ENCODE results near the gene PEX10.

PEX10 gene

GRCh38 chr1:2452201-2452931 lies 40.0 kb upstream of the PEX10 start:
- Histone ChIP-seq H3K27me3 (ENCODE audit: control insufficient read depth in 1 of 2, insufficient read depth in 2 of 2, low read length in 2 of 2) (peaks cover 14 to 30% of the 10 kb centered on the region in 2 donors), H3K4me3 (ENCODE audit: low read length in 2 of 2) (no peak overlapping the region), H3K36me3 (ENCODE audit: control insufficient read depth in 2 of 2, insufficient read depth in 2 of 2, low read length in 2 of 2) (no peaks in the 10 kb centered on the region), H3K9me3 (ENCODE audit: control insufficient read depth in 2 of 2, low read length in 2 of 2) (no peaks in the 10 kb centered on the region), H3K4me1 (ENCODE audit: control insufficient read depth, insufficient read depth, low read length) (no peaks in the 10 kb centered on the region), H3K9ac (ENCODE audit: low read length in 2 of 2) (no peak overlapping the region), H3K27ac (ENCODE audit: low read length) (no peak overlapping the region)

DNA sequence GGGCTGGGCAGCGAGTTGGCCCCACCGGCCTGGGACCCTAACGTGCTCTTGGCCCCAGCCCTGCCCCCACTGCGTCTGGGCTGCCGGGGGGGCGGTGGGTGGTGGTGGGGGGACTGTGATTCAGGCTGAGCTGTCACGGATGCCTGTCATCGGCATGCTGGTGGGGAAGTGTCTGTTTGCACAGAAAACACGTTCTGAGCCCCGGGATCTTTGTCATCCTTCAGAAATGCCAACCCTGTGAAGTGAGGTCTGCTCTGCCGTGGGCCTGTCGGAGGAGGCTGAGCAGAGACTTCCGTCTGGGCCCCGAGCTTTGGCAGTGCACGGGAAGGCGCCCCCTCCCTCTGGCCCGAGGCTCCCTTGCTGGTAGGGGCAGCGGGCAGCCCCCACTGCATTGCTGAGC lies 39.4 kb upstream of the PEX10 start:
- H3K27me3 ChIP-seq (ENCODE audit: control insufficient read depth in 1 of 2, insufficient read depth in 2 of 2, low read length in 2 of 2), result peaks cover 16 to 34% of the 10 kb centered on the region in 2 donors
- no peaks in the 10 kb centered on the region for H3K9me3 ChIP-seq (ENCODE audit: control insufficient read depth in 2 of 2, low read length in 2 of 2)
- no peaks in the 10 kb centered on the region for H3K4me1 ChIP-seq (ENCODE audit: control insufficient read depth, insufficient read depth, low read length)
- no peak overlapping the region for H3K27ac ChIP-seq (ENCODE audit: low read length)
- no peak overlapping the region for H3K4me3 ChIP-seq (ENCODE audit: low read length in 2 of 2)
- H3K36me3 ChIP-seq (ENCODE audit: control insufficient read depth in 2 of 2, insufficient read depth in 2 of 2, low read length in 2 of 2), result no peaks in the 10 kb centered on the region
- H3K9ac ChIP-seq (ENCODE audit: low read length in 2 of 2), result no peak overlapping the region

DNA sequence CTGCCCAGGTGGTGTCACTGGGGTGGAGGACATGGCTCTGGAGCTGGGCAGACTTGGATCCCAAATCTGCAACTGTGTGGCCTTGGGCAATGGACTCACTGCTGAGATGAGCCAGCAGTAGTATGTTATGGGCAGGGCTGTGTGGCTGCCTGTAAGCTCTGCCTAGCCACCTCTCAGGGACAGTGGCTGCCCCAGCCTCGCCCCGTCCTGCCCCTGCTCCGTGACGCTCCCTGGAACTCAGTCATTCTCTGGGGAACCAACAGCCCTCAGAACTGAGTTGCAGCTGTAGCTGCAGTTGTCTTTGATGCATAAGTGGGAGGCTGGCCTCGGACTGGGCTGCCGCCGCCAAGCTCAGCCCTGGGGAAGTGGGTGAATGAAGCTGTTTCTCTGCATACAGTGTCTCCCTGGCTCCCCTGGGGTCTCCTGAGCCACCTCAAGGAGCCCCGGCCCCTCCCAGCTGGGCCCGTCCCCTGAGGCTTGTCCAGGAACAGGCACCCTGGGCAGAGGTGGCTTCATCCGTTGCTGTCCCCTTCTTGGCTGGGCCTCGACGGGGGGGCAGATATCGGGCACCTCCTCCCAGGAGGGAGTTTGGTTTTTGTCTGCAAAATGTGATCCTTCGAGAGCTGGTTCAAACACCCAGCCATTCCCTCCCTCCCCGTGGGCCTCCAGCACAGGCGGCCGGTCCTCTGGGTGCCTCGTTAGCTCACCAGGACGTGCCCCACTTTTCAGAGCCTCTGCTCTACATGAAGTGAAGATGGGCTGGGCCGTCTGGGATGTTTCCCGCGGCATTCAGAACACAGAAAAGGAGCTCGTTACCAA lies 37.5 kb upstream of the PEX10 start:
- no peak overlapping the region for H3K27ac ChIP-seq (ENCODE audit: low read length)
- no peaks in the 10 kb centered on the region for H3K36me3 ChIP-seq (ENCODE audit: control insufficient read depth in 2 of 2, insufficient read depth in 2 of 2, low read length in 2 of 2)

GRCh38 chr1:2448098-2448445 lies 35.7 kb upstream of the PEX10 start:
- Histone ChIP-seq H3K9me3 (ENCODE audit: control insufficient read depth in 2 of 2, low read length in 2 of 2) (no peaks in the 10 kb centered on the region), H3K27me3 (ENCODE audit: control insufficient read depth in 1 of 2, insufficient read depth in 2 of 2, low read length in 2 of 2) (peaks cover 18 to 33% of the 10 kb centered on the region in 2 donors), H3K4me1 (ENCODE audit: control insufficient read depth, insufficient read depth, low read length) (no peaks in the 10 kb centered on the region), H3K4me3 (ENCODE audit: low read length in 2 of 2) (no peak overlapping the region), H3K36me3 (ENCODE audit: control insufficient read depth in 2 of 2, insufficient read depth in 2 of 2, low read length in 2 of 2) (no peaks in the 10 kb centered on the region), H3K9ac (ENCODE audit: low read length in 2 of 2) (no peak overlapping the region), H3K27ac (ENCODE audit: low read length) (no peak overlapping the region)

More for the DNA sequence above, 37.5 kb upstream of the PEX10 start:
- Histone ChIP-seq H3K4me3 (ENCODE audit: low read length in 2 of 2) (no peak overlapping the region), H3K27me3 (ENCODE audit: control insufficient read depth in 1 of 2, insufficient read depth in 2 of 2, low read length in 2 of 2) (peaks cover 21 to 33% of the 10 kb centered on the region in 2 donors), H3K9ac (ENCODE audit: low read length in 2 of 2) (no peak overlapping the region), H3K9me3 (ENCODE audit: control insufficient read depth in 2 of 2, low read length in 2 of 2) (no peaks in the 10 kb centered on the region), H3K4me1 (ENCODE audit: control insufficient read depth, insufficient read depth, low read length) (no peaks in the 10 kb centered on the region)

DNA sequence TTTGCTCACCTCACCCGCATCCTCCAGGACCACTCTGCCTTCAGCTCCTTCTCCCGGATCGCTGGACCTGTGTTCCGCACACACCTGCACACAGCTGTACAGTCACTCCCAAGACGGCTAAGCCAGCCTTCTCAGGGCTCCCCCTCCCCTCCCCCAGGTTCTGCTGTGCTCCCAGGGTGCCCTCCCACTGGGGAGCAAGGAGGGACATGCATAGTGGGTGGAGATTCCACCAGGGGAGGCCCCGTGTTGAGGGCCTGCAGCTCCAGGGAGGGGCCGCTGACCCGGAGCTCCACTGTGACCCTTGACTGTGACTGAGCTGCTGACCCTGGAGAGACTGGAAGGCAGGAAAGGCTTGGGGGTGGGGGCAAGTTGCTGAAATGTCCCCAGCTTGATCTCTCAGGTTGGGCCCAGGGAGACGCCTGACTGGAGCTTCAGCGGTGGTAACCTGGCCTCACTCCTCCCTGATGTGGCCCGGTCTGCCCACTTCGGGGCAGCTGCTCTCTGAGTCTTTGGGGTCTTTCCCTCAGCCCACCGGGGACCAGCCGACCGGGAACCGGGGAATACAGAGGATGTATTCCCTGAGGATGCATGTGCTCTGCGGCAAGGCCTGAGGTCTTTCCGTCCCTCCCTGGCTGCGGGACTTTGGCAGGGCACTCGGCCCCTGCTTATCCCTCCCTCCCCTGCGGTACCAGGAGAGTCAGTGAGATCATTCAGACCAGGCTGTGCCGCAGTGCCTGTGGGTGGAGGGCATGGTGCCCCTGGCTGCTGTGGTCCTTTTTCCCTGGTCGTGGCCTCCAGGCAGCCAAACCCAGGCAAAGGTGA lies 35.1 kb upstream of the PEX10 start:
- H3K4me1 ChIP-seq (ENCODE audit: control insufficient read depth, insufficient read depth, low read length), result no peaks in the 10 kb centered on the region

GRCh38 chr1:2446861-2447260 lies 34.5 kb upstream of the PEX10 start:
- H3K27me3 ChIP-seq (ENCODE audit: control insufficient read depth in 1 of 2, insufficient read depth in 2 of 2, low read length in 2 of 2), result peaks cover 24 to 39% of the 10 kb centered on the region in 2 donors
- no peaks in the 10 kb centered on the region for H3K36me3 ChIP-seq (ENCODE audit: control insufficient read depth in 2 of 2, insufficient read depth in 2 of 2, low read length in 2 of 2)
- no peak overlapping the region for H3K4me3 ChIP-seq (ENCODE audit: low read length in 2 of 2)
- no peaks in the 10 kb centered on the region for H3K4me1 ChIP-seq (ENCODE audit: control insufficient read depth, insufficient read depth, low read length)
- H3K9me3 ChIP-seq (ENCODE audit: control insufficient read depth in 2 of 2, low read length in 2 of 2), result no peaks in the 10 kb centered on the region
- H3K27ac ChIP-seq (ENCODE audit: low read length), result no peak overlapping the region
- H3K9ac ChIP-seq (ENCODE audit: low read length in 2 of 2), result no peak overlapping the region

More for the DNA sequence above, 35.1 kb upstream of the PEX10 start:
- no peaks in the 10 kb centered on the region for H3K36me3 ChIP-seq (ENCODE audit: control insufficient read depth in 2 of 2, insufficient read depth in 2 of 2, low read length in 2 of 2)
- H3K27ac ChIP-seq (ENCODE audit: low read length), result no peak overlapping the region
- H3K4me3 ChIP-seq (ENCODE audit: low read length in 2 of 2), result no peak overlapping the region
- H3K27me3 ChIP-seq (ENCODE audit: control insufficient read depth in 1 of 2, insufficient read depth in 2 of 2, low read length in 2 of 2), result peaks cover 23 to 34% of the 10 kb centered on the region in 2 donors
- H3K9me3 ChIP-seq (ENCODE audit: control insufficient read depth in 2 of 2, low read length in 2 of 2), result no peaks in the 10 kb centered on the region
- H3K9ac ChIP-seq (ENCODE audit: low read length in 2 of 2), result no peak overlapping the region

DNA sequence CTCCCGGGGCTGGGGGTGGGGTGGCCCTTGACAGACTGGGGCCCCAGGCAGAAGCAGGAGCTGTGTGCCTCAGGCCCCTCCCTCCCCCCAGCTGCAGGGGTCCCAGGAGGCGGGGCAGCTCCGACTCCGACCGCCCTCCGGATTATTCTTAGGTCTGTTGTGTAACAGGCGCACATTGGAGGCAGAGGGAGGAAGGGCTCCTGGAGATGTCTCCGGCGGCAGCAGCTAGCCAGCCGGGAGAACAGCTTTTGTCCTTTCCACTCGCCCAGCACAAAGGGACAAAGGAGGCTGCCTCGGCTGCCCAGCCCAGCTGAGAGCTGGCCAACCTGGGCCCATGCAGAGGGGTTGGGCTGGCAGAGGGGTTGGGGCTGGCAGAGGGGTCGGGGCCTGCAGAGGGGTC lies 34.0 kb upstream of the PEX10 start:
- H3K36me3 ChIP-seq (ENCODE audit: control insufficient read depth in 2 of 2, insufficient read depth in 2 of 2, low read length in 2 of 2), result no peaks in the 10 kb centered on the region
- no peak overlapping the region for H3K27ac ChIP-seq (ENCODE audit: low read length)
- H3K4me3 ChIP-seq (ENCODE audit: low read length in 2 of 2), result no peak overlapping the region
- no peaks in the 10 kb centered on the region for H3K4me1 ChIP-seq (ENCODE audit: control insufficient read depth, insufficient read depth, low read length)
- peaks cover 27 to 42% of the 10 kb centered on the region in 2 donors for H3K27me3 ChIP-seq (ENCODE audit: control insufficient read depth in 1 of 2, insufficient read depth in 2 of 2, low read length in 2 of 2)
- no peak overlapping the region for H3K9ac ChIP-seq (ENCODE audit: low read length in 2 of 2)
- no peaks in the 10 kb centered on the region for H3K9me3 ChIP-seq (ENCODE audit: control insufficient read depth in 2 of 2, low read length in 2 of 2)

- Histone ChIP-seq H3K27me3 (ENCODE audit: control insufficient read depth in 1 of 2, insufficient read depth in 2 of 2, low read length in 2 of 2) (peaks cover 26 to 37% of the 10 kb centered on the region in 2 donors), H3K9ac (ENCODE audit: low read length in 2 of 2) (no peak overlapping the region)
Observed at GRCh38 chr1:2445823-2446215, 33.5 kb upstream of the PEX10 start.

GRCh38 chr1:2445162-2445822 lies 32.9 kb upstream of the PEX10 start:
- Histone ChIP-seq H3K36me3 (ENCODE audit: control insufficient read depth in 2 of 2, insufficient read depth in 2 of 2, low read length in 2 of 2) (no peaks in the 10 kb centered on the region), H3K9me3 (ENCODE audit: control insufficient read depth in 2 of 2, low read length in 2 of 2) (no peaks in the 10 kb centered on the region), H3K27ac (ENCODE audit: low read length) (no peak overlapping the region), H3K4me1 (ENCODE audit: control insufficient read depth, insufficient read depth, low read length) (no peaks in the 10 kb centered on the region), H3K4me3 (ENCODE audit: low read length in 2 of 2) (no peak overlapping the region), H3K27me3 (ENCODE audit: control insufficient read depth in 1 of 2, insufficient read depth in 2 of 2, low read length in 2 of 2) (peaks cover 26 to 36% of the 10 kb centered on the region in 2 donors), H3K9ac (ENCODE audit: low read length in 2 of 2) (no peak overlapping the region)

More at GRCh38 chr1:2445823-2446215, 33.5 kb upstream of the PEX10 start:
- no peaks in the 10 kb centered on the region for H3K9me3 ChIP-seq (ENCODE audit: control insufficient read depth in 2 of 2, low read length in 2 of 2)
- no peaks in the 10 kb centered on the region for H3K36me3 ChIP-seq (ENCODE audit: control insufficient read depth in 2 of 2, insufficient read depth in 2 of 2, low read length in 2 of 2)
- no peaks in the 10 kb centered on the region for H3K4me1 ChIP-seq (ENCODE audit: control insufficient read depth, insufficient read depth, low read length)
- H3K4me3 ChIP-seq (ENCODE audit: low read length in 2 of 2), result no peak overlapping the region
- H3K27ac ChIP-seq (ENCODE audit: low read length), result no peak overlapping the region

- Histone ChIP-seq H3K4me1 (ENCODE audit: control insufficient read depth, insufficient read depth, low read length) (no peaks in the 10 kb centered on the region), H3K27me3 (ENCODE audit: control insufficient read depth in 1 of 2, insufficient read depth in 2 of 2, low read length in 2 of 2) (peaks cover 26 to 36% of the 10 kb centered on the region in 2 donors), H3K9me3 (ENCODE audit: control insufficient read depth in 2 of 2, low read length in 2 of 2) (no peaks in the 10 kb centered on the region), H3K4me3 (ENCODE audit: low read length in 2 of 2) (no peak overlapping the region), H3K36me3 (ENCODE audit: control insufficient read depth in 2 of 2, insufficient read depth in 2 of 2, low read length in 2 of 2) (no peaks in the 10 kb centered on the region), H3K9ac (ENCODE audit: low read length in 2 of 2) (no peak overlapping the region), H3K27ac (ENCODE audit: low read length) (no peak overlapping the region)
Observed at GRCh38 chr1:2444138-2444591, 31.8 kb upstream of the PEX10 start.
